GM12878 (cell line): ENCODE results near the gene EMSY. TPM values are rescaled to one million over a fixed set of nuclear protein-coding genes. Genes with fewer than 3 reads are reported as not detected.

ENCODE experiments used
- ATAC-seq: fragments of 200-7000 bp; cut with Tn5 transposase; 3 replicates; pipeline ENCODE4 v1.9.1; 2020; ENCODE audit warnings: mild to moderate bottlenecking, moderate library complexity
- BruUV-seq: library from RNA; stranded (reverse); fragments of 400-500 nt; replicated peaks from 2 replicates; lab custom pipeline; 2021; lab: Mats Ljungman, UMichigan
- CTCF ChIA-PET: fragments of 300-600 bp; sonication (Branson Sonifier 250); formaldehyde crosslinking; extraction: SDS; loops from one replicate; lab custom pipeline; 2021; ENCODE audit warnings: inconsistent platforms; lab: Yijun Ruan, JAX
- POLR2A ChIA-PET: fragments of 350-600 bp; formaldehyde crosslinking; extraction: SDS; loops from one replicate; lab custom pipeline; 2021; ENCODE audit warnings: inconsistent platforms; lab: Charles Lee
- RAD21 ChIA-PET: fragments of 300-600 bp; sonication (Branson Sonifier 250); formaldehyde crosslinking; loops from one replicate; lab custom pipeline; 2023; ENCODE audit warnings: antibody characterized with exemption; ENCODE audit not compliant: unreplicated experiment; lab: Charles Lee
- SMC1A ChIA-PET: fragments of 300-600 bp; sonication (Branson Sonifier 250); formaldehyde crosslinking; loops from one replicate; lab custom pipeline; 2023; ENCODE audit not compliant: unreplicated experiment, uncharacterized antibody; lab: Charles Lee
- DNase-seq: peaks from one replicate; pipeline ENCODE4 v3.0.0-alpha.2; 2011; ENCODE audit warnings: low read depth, low spot score
- FAIRE-seq: peaks from 3 replicates; lab custom pipeline; 2011; peaks lifted over from hg19 to GRCh38; lab: Jason Lieb, UNC
- H2AFZ ChIP-seq: 2 replicates; pipeline ENCODE4 v1.6.0; 2011; ENCODE audit warnings: low read depth, low read length, control low read depth; ENCODE audit not compliant: control insufficient read depth
- H3K27ac ChIP-seq: 2 replicates; pipeline ENCODE4 v1.5.1; 2011; ENCODE audit warnings: control low read depth; ENCODE audit not compliant: control insufficient read depth, insufficient read depth
- H3K27me3 ChIP-seq, 2 experiments: replicated peaks in 1 of 2; 2 replicates each; pipeline versions ENCODE4 v1.6.0 to v1.6.1; 2011; ENCODE audit warnings: low read length in 1 of 2; ENCODE audit not compliant: control insufficient read depth in 2 of 2, insufficient read depth in 2 of 2
- H3K36me3 ChIP-seq, 2 experiments: 2 replicates each; pipeline ENCODE4 v1.5.1; 2011; ENCODE audit warnings: low read length in 1 of 2; ENCODE audit not compliant: control insufficient read depth in 2 of 2, insufficient read depth in 2 of 2
- H3K4me1 ChIP-seq: 2 replicates; pipeline ENCODE4 v1.6.1; 2011; ENCODE audit warnings: mild to moderate bottlenecking, low read length, moderate library complexity, mixed read lengths; ENCODE audit not compliant: control insufficient read depth, insufficient read depth
- H3K4me2 ChIP-seq: 2 replicates; pipeline ENCODE4 v1.6.0; 2011; ENCODE audit warnings: control low read depth; ENCODE audit not compliant: control insufficient read depth, insufficient read depth
- H3K4me3 ChIP-seq: fragments of 200-600 bp; sonication (generic); 2 replicates; pipeline ENCODE4 v1.5.1; 2016
- H3K79me2 ChIP-seq: 2 replicates; pipeline ENCODE4 v1.6.0; 2011; ENCODE audit warnings: low read length; ENCODE audit not compliant: control insufficient read depth, insufficient read depth
- H3K9ac ChIP-seq: 2 replicates; pipeline ENCODE4 v1.8.0; 2011; ENCODE audit warnings: low read length, control low read depth, mixed read lengths; ENCODE audit not compliant: control insufficient read depth, insufficient read depth
- H3K9me3 ChIP-seq: replicated peaks from 3 replicates; pipeline ENCODE4 v1.5.1; 2011; ENCODE audit warnings: mild to moderate bottlenecking, low read length; ENCODE audit not compliant: control insufficient read depth, insufficient read depth
- H4K20me1 ChIP-seq: 2 replicates; pipeline ENCODE4 v1.6.0; 2011; ENCODE audit not compliant: control insufficient read depth, insufficient read depth
- BHLHE40 ChIP-seq, 2 experiments: fragments of 450-650 bp in 1 of 2; IDR thresholded peaks; 2 replicates each; pipeline ENCODE4 v1.6.1; 2011 to 2017; ENCODE audit warnings: low read depth in 2 of 2, borderline replicate concordance in 1 of 2, improper control_type of control experiment in 1 of 2, low read length in 1 of 2, mild to moderate bottlenecking in 1 of 2
- BMI1 ChIP-seq: fragments of 450-650 bp; IDR thresholded peaks from 2 replicates; pipeline ENCODE4 v1.6.1; 2016; ENCODE audit warnings: mild to moderate bottlenecking, moderate library complexity, borderline replicate concordance
- EZH2 ChIP-seq: IDR thresholded peaks from 2 replicates; pipeline ENCODE4 v1.6.1; 2012; ENCODE audit warnings: low read depth, mild to moderate bottlenecking, control low read depth, inconsistent platforms, low read length, borderline replicate concordance; ENCODE audit not compliant: control insufficient read depth
- HSF1 ChIP-seq: fragments of 150-350 bp; IDR thresholded peaks from 2 replicates; pipeline ENCODE4 v1.6.1; 2014; ENCODE audit warnings: mild to moderate bottlenecking, low read depth, low read length
- SMC3 ChIP-seq: IDR thresholded peaks from 2 replicates; pipeline ENCODE4 v1.6.1; 2011; ENCODE audit warnings: low read length, improper control_type of control experiment, borderline replicate concordance
- TARDBP ChIP-seq: IDR thresholded peaks from 2 replicates; pipeline ENCODE4 v1.6.1; 2016; ENCODE audit warnings: borderline replicate concordance
- WGBS: methylation state at CpG from one replicate; pipeline ENCODE4 v1.1.6; 2016; ENCODE audit warnings: low lambda C conversion rate; ENCODE audit not compliant: insufficient replicate concordance, insufficient coverage; ENCODE audit errors: missing lambda C conversion rate; 5-methylcytosine and 5-hydroxymethylcytosine counted together
- in situ Hi-C: fragments of 300-500 bp; cut with MboI; formaldehyde crosslinking; loops from 9 replicates; pipeline ENCODE4 v1.14.3; 2018; ENCODE audit warnings: mixed read lengths
- intact Hi-C: fragments of 100-400 bp; cut with micrococcal nuclease; formaldehyde crosslinking; loops from one replicate; pipeline ENCODE4 v1.14.2; 2022; ENCODE audit not compliant: unreplicated experiment
- polyA plus RNA-seq, 11 experiments: library from polyadenylated mRNA; depleted of rRNA in 4 of 11; unstranded in 6 of 11; stranded (reverse) in 5 of 11; fragments of >200 nt; fragmentation: Nextera tagmentation in 4 of 11; fragmentation: Illumina TruSeq in 1 of 11; extraction: Ambion mirVana in 4 of 11; extraction: Trizol in 1 of 11; gene quantifications; 1 replicate in 1 of 11; 2 replicates in 10 of 11; pipeline versions ENCODE4 v1.2.1 to v1.2.3, GENCODE V29; 2011 to 2016; ENCODE audit warnings: inconsistent platforms in 2 of 11, missing spikeins in 2 of 11, low read depth in 1 of 11
- total RNA-seq, 4 experiments: library from RNA; depleted of rRNA in 3 of 4; stranded (reverse); fragments of >200 nt in 3 of 4; fragmentation: Illumina TruSeq in 1 of 4; extraction: Trizol in 1 of 4; gene quantifications; 2 replicates each; pipeline versions ENCODE4 v1.2.1 to v1.2.3, GENCODE V29; 2013 to 2021

EMSY gene
- total and polyA plus RNA-seq, 10 of the 15 experiments (the other 5 are each of a cell fraction or from before 2014, with no cell fraction given): 9.3 to 26.9 (median 13.0) TPM

GRCh38 chr11:76424891-76425290, 19.9 kb upstream of the EMSY start:
- intact Hi-C loops: no loop called here
- SMC1A ChIA-PET: interaction anchor here (0.7 to 2.3 kb wide), 6 partner anchors 11 to 37 kb away, joined by 3 to 9 read pairs (median 4); no protein-coding TSS in a partner anchor

More at GRCh38 chr11:76424891-76425290, 19.9 kb upstream of the EMSY start:
- no TSS peak for BruUV-seq
- peak overlapping the region; percentile 9; the same call in 1 of the 2 replicates for H2AFZ ChIP-seq
- H4K20me1 ChIP-seq: no peaks in the 10 kb centered on the region
- H3K9me3 ChIP-seq: no peaks in the 10 kb centered on the region
- ATAC-seq: peak; percentile 88
- FAIRE-seq: no peak
- no peak for DNase-seq
- no peaks in the 10 kb centered on the region for H3K27me3 ChIP-seq
- H3K4me2 ChIP-seq: peak overlapping the region; percentile 44
- 49% methylated on average over 2 of the region's 2 CpGs for WGBS
- H3K4me1 ChIP-seq: peaks cover 11% of the 10 kb centered on the region
- H3K79me2 ChIP-seq: no peaks in the 10 kb centered on the region
- in situ Hi-C loops: no loop called here
- ChIA-PET CTCF (interaction anchor here (0.7 to 1.9 kb wide), 6 partner anchors 9 to 106 kb away, joined by 3 to 8 read pairs (median 3); partner anchors contain the start of gene EMSY), RAD21 (interaction anchor here (0.9 to 1.5 kb wide), 8 partner anchors 12 to 87 kb away, joined by 3 to 5 read pairs (median 3); partner anchors contain the start of gene EMSY), POLR2A (interaction anchor here (1.3 kb wide), 1 partner anchor 18 kb away, joined by 4 read pairs; no protein-coding TSS in a partner anchor)
- no peak overlapping the region for H3K27ac ChIP-seq
- H3K9ac ChIP-seq: no peak overlapping the region
- no peak for TF ChIP-seq TARDBP
- no peak for TF ChIP-seq EZH2
- TF ChIP-seq SMC3: no peak
- no peak for TF ChIP-seq BMI1
- no peak for TF ChIP-seq HSF1
- TF ChIP-seq BHLHE40 (IDR thresholded peaks at IDR 0.05; ENCODE audit: borderline replicate concordance in 1 of 2, low read depth in 2 of 2, low read length in 1 of 2): no peak
- H3K36me3 ChIP-seq: no peaks in the 10 kb centered on the region
- no peak overlapping the region for H3K4me3 ChIP-seq
